Endodermal cell (in vitro differentiated cells): ENCODE data around the gene OCEL1. TPM values are rescaled to one million over a fixed set of nuclear protein-coding genes. Genes with fewer than 3 reads are reported as not detected.

ENCODE experiments used
- DNase-seq: peaks from one replicate; pipeline ENCODE4 v3.0.0-alpha.2; 2017
- H3K27ac ChIP-seq: 2 replicates; pipeline ENCODE4 v1.5.1; 2013; ENCODE audit warnings: mild to moderate bottlenecking, low read depth, low read length, moderate library complexity
- H3K27me3 ChIP-seq: 2 replicates; pipeline ENCODE4 v1.6.1; 2013; ENCODE audit warnings: mild to moderate bottlenecking, low read length, moderate library complexity; ENCODE audit not compliant: insufficient read depth, control insufficient read depth, poor library complexity, severe bottlenecking
- H3K36me3 ChIP-seq: 2 replicates; pipeline ENCODE4 v1.7.0; 2013; ENCODE audit warnings: mild to moderate bottlenecking, low read length, moderate library complexity; ENCODE audit not compliant: control insufficient read depth, insufficient read depth
- H3K4me1 ChIP-seq: one replicate; pipeline ENCODE4 v1.7.0; 2013; ENCODE audit warnings: low read length; ENCODE audit not compliant: control insufficient read depth, insufficient read depth
- H3K4me3 ChIP-seq: 2 replicates; pipeline ENCODE4 v1.5.1; 2013; ENCODE audit warnings: mild to moderate bottlenecking, low read length, moderate library complexity
- H3K9ac ChIP-seq: 2 replicates; pipeline ENCODE4 v1.6.1; 2013; ENCODE audit warnings: mild to moderate bottlenecking, low read length, moderate library complexity; ENCODE audit not compliant: poor library complexity, severe bottlenecking; ENCODE audit errors: extremely low read depth
- H3K9me3 ChIP-seq: 2 replicates; pipeline ENCODE4 v1.6.1; 2013; ENCODE audit warnings: mild to moderate bottlenecking, low read length, moderate library complexity; ENCODE audit not compliant: control insufficient read depth
- H3K27ac Mint-ChIP-seq: 2 replicates; pipeline ENCODE4 v1.8.0; 2020; ENCODE audit warnings: mixed read lengths
- H3K27me3 Mint-ChIP-seq: 2 replicates; pipeline ENCODE4 v1.8.0; 2021; ENCODE audit warnings: mild to moderate bottlenecking, mixed read lengths; ENCODE audit not compliant: insufficient read depth
- H3K36me3 Mint-ChIP-seq: 2 replicates; pipeline ENCODE4 v1.8.0; 2020; ENCODE audit warnings: low read depth, mixed read lengths
- H3K4me1 Mint-ChIP-seq: 2 replicates; pipeline ENCODE4 v1.8.0; 2020; ENCODE audit warnings: mixed read lengths
- H3K4me3 Mint-ChIP-seq: 2 replicates; pipeline ENCODE4 v1.8.0; 2020; ENCODE audit warnings: mild to moderate bottlenecking, moderate library complexity, mixed read lengths
- H3K9me3 Mint-ChIP-seq: 2 replicates; pipeline ENCODE4 v1.8.0; 2020; ENCODE audit warnings: mild to moderate bottlenecking, mixed read lengths
- WGBS, 2 experiments: methylation state at CpG; one replicate each; pipeline versions ENCODE4 v1.1.5 to v1.1.7; 2013; ENCODE audit warnings: missing lambda C conversion rate in 2 of 2, mixed read lengths in 1 of 2; ENCODE audit not compliant: insufficient coverage in 1 of 2, insufficient read length in 1 of 2; 5-methylcytosine and 5-hydroxymethylcytosine counted together
- total RNA-seq, 2 donors: library from RNA; stranded (reverse); fragmentation: NEBNext Ultra II Directional in 1 of 2; extraction: Animal tissue kit (Norgen Biotek cat#: 25700) in 1 of 2; gene quantifications; 2 replicates in 1 of 2; 3 replicates in 1 of 2; pipeline ENCODE4 v1.2.1, GENCODE V29; 2021
- TF ChIP-seq, protein P1 (sequence below): fragments of 200-600 bp; sonication (generic); conservative IDR thresholded peaks from 2 replicates; pipeline ENCODE4 v1.5.0; 2021; ENCODE audit warnings: antibody characterized with exemption, mild to moderate bottlenecking

The OCEL1 gene
- total RNA-seq, 2 donors from 2014 or later, result 23.1 to 29.1 TPM

GRCh38 chr19:17244618-17245534 lies 18.9 kb downstream of the OCEL1 start:
- no peaks in the 10 kb centered on the region for H3K27me3 Mint-ChIP-seq
- peak; percentile 71 for DNase-seq
- peak overlapping the region; percentile 49 for H3K27ac ChIP-seq
- WGBS, 2 experiments, result 0% methylated on average over 35 to 100 of the region's 100 CpGs
- H3K27ac Mint-ChIP-seq, result peak overlapping the region; percentile 95
- H3K9me3 ChIP-seq, result no peaks in the 10 kb centered on the region
- peak overlapping the region; percentile 83 for H3K9ac ChIP-seq
- peaks cover 9% of the 10 kb centered on the region for H3K36me3 Mint-ChIP-seq
- H3K36me3 ChIP-seq, result peaks cover 16% of the 10 kb centered on the region
- peaks cover 39% of the 10 kb centered on the region for H3K4me1 Mint-ChIP-seq
- no peaks in the 10 kb centered on the region for H3K9me3 Mint-ChIP-seq
- peaks cover 18% of the 10 kb centered on the region for H3K4me1 ChIP-seq
- H3K4me3 ChIP-seq, result peak overlapping the region; percentile 95
- TF ChIP-seq, protein P1, sequence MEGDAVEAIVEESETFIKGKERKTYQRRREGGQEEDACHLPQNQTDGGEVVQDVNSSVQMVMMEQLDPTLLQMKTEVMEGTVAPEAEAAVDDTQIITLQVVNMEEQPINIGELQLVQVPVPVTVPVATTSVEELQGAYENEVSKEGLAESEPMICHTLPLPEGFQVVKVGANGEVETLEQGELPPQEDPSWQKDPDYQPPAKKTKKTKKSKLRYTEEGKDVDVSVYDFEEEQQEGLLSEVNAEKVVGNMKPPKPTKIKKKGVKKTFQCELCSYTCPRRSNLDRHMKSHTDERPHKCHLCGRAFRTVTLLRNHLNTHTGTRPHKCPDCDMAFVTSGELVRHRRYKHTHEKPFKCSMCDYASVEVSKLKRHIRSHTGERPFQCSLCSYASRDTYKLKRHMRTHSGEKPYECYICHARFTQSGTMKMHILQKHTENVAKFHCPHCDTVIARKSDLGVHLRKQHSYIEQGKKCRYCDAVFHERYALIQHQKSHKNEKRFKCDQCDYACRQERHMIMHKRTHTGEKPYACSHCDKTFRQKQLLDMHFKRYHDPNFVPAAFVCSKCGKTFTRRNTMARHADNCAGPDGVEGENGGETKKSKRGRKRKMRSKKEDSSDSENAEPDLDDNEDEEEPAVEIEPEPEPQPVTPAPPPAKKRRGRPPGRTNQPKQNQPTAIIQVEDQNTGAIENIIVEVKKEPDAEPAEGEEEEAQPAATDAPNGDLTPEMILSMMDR, result no peak
- peak overlapping the region; percentile 95 for H3K4me3 Mint-ChIP-seq
- no peaks in the 10 kb centered on the region for H3K27me3 ChIP-seq

DNA sequence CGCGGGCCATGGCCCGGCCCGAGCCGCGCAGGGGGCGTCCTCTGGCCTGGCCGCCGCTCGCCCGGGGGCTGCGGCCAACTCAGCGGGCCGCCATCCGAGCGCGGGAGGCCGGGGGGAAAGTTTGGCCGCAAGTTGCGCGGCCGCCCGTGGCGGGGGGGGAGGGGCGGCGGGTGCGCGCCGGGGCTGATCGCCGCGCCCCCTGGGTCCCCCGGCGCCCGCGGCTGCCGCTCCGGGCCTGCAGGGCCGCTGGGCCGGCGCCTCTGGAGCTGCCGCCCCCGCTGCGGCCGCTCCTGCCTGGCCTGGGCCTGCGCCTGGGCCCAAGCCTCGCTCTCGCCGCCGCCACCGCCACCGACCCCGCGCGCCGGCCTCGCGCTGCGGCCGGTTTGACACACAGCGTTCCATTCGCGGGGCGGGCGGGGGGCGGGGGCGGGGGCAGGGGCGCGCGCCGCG lies 19.5 kb downstream of the OCEL1 start, which contains the start of gene NR2F6:
NR2F6 (minus strand) TSS at position 385 of the 450 bp plus-strand sequence. CDS start 699 bp downstream, outside the sequence.
- DNase-seq, result no peak
- Histone ChIP-seq H3K9me3 (no peaks in the 10 kb centered on the region), H3K36me3 (peaks cover 9% of the 10 kb centered on the region), H3K4me1 (peaks cover 18% of the 10 kb centered on the region), H3K27ac (peak within 1 kb of the TSS; percentile 95), H3K4me3 (peak within 1 kb of the TSS; percentile 95), H3K9ac (peak within 1 kb of the TSS; percentile 83), H3K27me3 (no peaks in the 10 kb centered on the region)
- Mint-ChIP-seq H3K4me1 (peaks cover 38% of the 10 kb centered on the region), H3K9me3 (no peaks in the 10 kb centered on the region), H3K4me3 (peak within 1 kb of the TSS; percentile 95), H3K36me3 (peaks cover 10% of the 10 kb centered on the region), H3K27me3 (no peaks in the 10 kb centered on the region), H3K27ac (peak within 1 kb of the TSS; percentile 99)
- TF ChIP-seq, protein P1, result no peak
- WGBS, 2 experiments, result 0% methylated on average over 5 to 65 of the region's 72 CpGs

- H3K36me3 Mint-ChIP-seq, result peaks cover 3% of the 10 kb centered on the region
- no peaks in the 10 kb centered on the region for H3K27me3 Mint-ChIP-seq
- H3K9ac ChIP-seq, result peak overlapping the region; percentile 8
- no peaks in the 10 kb centered on the region for H3K36me3 ChIP-seq
- no peaks in the 10 kb centered on the region for H3K9me3 Mint-ChIP-seq
- peaks cover 18% of the 10 kb centered on the region for H3K4me1 ChIP-seq
- TF ChIP-seq, protein P1, result no peak
- no peak for DNase-seq
- H3K9me3 ChIP-seq, result no peaks in the 10 kb centered on the region
- H3K4me3 Mint-ChIP-seq, result peak overlapping the region; percentile 70
- H3K27me3 ChIP-seq, result no peaks in the 10 kb centered on the region
- H3K4me1 Mint-ChIP-seq, result peaks cover 31% of the 10 kb centered on the region
- H3K27ac ChIP-seq, result peak overlapping the region; percentile 95
- 17 to 27% methylated on average over 9 to 21 of the region's 21 CpGs for WGBS, 2 experiments
- H3K27ac Mint-ChIP-seq, result peak overlapping the region; percentile 99
- peak overlapping the region; percentile 65 for H3K4me3 ChIP-seq
These were observed 20.8 kb downstream of the OCEL1 start for GRCh38 chr19:17246681-17247425.
